Measurements from ENCODE around the gene IL1R1.
"Not testable (repeated sequence)": the region's sequence is repeated elsewhere in the genome, so short reads cannot be mapped to it uniquely, and the experiment has no call there.

IL1R1 gene

DNA sequence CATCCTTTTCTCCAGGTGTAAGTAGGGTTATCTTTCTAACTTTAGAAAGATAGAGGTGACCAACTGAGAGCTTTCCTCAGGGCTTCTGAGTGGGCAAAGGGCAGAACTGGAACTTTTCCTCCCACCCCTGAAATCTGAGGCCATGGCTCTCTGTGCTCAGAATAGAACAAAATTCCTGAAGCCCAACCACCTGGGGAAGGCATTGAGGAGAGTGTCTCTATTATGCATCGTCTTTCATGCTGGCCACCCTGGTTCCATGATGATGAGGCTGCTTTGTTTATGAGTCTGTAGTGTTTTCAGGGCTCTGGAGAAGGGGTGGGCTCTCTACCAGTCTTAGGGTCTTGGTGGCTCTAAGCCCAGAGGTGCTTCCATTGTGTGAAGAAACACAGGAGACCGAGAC, 30.7 kb upstream of the IL1R1 start:
- no peak for DNase-seq

DNA sequence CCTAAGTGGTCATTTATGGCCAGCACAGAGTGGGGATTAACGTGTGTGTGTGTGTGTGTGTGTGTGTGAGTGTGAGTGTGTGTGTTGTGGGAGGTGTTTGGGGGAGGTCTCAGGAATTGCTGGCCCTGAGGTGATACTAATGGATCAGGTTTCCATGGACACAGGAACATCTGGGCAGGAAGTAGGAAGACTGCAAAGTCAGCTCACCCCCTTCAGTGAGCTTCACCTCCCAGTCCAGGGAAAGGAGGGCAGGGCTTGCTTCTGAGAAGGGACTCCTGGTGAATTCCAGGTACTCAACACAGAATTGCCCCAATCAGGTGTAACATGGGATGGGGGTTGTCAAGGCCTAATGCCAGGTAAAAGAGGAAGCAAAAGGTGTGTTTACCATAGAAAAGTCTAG, 30.3 kb upstream of the IL1R1 start:
- no peak for DNase-seq

DNA sequence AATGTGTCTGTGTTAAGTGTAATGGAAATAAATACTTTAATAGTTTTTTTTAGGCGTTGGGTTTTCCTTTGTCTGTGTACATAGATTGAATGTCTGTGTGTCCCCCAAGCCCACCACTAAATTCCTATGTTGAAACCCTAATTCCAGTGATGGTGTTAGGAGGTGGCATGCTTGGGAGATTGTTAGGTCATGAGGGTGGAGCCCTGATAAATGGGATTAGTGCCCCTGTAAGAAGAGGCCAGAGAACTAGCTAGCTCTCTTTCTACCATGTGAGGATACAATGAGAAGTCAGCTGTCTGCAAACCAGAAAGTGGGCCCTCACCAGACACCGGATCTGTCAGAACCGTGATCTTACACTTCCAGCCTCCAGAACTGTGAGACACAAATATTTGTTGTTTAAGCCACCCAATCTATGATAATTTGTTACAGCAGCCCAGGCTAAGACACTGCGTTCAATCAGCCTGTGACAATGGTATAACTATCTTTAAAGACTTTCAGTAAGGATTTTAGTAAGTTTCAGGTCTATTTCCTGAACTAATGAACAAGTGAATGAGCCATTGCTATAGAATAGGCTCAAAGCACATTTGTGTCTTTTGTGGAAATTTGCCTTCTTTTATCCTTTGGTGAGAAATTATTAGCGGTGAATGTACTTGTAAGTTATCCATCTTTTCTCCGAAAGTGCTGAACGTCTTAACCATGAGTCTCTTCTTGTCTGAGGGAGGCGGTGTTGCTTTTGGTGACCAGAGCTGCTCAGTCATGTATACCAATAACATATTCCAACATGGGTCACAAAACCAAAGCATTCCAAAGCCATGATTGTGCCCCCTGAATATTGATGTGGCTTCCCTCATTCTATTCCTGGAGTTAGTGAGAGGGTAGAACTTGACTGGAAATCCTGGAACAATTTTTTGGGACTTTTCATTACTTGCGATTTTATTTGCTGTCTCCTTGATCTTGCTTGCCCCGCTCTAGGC, 29.6 kb upstream of the IL1R1 start:
- DNase-seq: no peak

DNA sequence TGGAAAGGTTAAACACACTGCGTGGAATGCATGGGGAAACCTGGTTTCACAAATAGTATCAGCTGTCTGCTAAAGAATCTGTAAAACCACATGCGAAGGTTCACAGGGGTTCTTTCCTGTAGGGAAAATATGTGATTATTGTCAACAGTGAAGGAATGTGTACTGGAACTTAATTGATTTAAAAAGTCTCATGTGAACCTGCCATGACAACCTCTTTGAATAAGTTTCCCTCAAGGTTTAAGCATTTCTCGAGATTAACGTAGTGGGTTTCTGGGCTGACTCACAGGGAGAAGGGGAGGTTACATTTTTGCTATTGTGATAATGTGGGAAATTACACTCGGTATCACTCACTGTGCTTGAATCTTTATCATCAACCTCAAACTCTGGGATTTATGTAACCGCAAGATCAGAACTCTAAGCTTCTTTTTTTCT, 28.2 kb upstream of the IL1R1 start:
- peak; percentile 81 for DNase-seq

DNA sequence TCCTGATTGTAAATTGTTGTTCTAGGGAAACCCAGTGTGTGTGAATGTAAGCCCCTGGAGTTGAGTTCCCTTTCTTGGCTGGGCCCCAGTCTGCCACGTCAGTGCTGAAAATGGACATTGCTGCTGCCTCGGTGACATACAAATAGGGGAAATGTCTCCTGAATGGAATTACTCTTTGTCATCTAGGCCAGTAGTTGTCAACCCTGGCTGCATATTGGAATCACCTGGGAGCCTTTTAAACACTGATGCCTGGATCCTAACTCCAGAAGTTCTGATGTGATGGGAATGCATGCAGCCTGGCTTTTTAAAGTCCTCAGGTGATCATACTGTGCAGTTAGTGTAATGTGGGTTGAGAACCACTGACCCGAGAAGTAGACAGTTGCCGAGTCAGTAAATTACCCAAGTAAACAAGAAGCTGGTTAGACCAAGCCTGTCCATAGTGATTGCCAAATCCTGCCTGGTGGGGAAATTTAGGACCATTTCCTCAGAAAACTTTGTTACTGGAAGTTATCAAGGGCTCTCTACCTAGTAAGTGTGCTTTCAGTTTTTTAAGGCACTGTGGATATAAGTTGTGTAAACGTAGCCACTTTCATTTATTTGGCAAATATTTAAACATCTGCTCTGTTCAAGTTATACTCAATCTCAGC, 27.6 kb upstream of the IL1R1 start:
- DNase-seq: no peak

DNA sequence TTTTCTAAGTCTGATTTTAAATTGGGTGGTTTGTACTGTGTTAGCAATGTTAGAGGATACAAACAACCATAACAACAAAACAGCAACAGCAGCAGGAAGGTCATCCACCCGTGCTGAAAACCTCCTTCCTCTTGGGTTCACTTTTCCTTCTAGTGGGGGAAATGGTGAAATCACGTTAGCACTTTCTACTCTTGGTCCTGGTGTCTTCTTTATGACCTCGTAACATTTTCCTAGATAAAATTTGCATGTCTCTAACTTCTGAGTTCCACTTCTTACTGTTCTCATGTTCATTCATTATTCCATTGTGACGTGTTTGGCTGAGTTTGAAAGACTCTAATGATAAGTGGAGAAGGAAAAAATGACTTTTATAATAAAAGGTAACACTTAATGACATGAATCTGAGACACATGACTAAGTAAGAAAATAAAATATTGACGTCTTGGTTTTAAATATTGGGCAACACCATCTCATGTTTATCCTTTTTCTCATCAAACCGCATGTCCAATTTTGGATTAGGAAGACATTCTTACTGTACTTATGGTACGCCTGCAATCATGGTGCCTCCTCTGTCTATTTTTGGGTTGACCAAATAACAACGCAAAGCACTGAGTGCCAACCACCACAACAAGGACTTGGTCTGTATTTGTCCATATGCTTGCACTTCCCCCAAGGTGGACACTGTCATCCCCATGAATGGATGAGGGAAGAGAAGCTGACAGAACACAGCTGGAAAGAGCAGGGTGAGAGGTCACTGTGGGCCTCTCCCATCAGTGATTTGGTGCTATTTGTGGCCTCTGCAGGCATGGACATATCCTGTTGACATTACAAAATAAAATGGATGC, 25.7 kb upstream of the IL1R1 start:
- DNase-seq: no peak

DNA sequence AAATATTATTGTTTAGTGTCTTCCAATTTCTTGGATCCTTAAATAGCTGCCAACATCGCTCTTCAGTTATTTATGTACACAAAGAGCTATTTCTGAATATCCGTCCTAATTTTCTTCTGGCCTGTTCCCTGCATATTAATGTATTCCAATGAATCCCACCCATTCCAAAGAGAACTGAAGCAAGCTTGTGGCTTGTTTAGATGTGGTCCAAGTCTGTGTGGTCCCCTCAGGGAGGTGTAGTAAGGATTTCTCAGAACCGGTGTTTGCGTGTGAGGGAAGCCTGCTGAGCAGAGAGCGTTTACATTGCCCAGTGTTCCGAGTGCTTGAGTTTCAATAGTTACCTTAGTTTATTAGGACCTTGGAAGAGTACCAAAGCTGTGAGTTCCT, 25.1 kb upstream of the IL1R1 start:
- no peak for DNase-seq

DNA sequence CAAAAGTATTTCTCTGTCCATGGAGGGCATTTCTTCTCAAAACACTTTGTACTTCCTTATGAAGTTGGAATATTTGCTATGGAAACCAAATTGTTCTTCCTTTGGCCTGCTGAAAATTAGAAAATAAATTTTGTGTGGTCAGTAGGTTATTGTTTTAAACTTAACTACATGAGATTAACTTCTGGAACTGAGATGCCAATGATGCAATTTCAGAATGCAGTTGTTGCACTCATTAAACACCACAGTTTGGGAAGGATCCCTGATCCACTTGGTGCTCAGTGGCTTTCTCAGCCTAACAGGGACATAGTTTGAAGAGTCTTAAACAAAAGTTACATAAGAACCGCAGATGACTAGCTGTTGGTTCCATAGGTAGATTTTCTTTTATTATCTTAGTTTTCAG, 23.3 kb upstream of the IL1R1 start:
- no peak for DNase-seq

DNA sequence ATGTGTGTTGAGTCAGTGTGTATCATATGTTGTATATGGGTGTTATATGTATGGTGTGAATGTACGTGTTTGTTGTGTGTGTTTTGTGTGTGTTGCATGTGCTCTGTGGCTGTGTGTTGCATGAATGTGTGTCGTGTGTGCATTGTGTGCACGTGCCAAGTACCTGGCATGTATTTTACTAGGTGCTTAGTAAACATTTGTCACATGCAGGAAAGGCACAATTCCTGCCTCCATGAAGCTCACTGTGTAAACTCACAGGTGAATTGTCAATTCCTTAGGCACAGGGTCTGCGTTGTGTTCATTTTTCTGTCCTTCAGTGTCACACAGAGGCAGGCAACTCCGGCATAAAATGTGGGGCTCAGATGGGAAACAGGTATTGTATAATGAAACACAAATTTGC, 22.3 kb upstream of the IL1R1 start:
- DNase-seq: no peak

DNA sequence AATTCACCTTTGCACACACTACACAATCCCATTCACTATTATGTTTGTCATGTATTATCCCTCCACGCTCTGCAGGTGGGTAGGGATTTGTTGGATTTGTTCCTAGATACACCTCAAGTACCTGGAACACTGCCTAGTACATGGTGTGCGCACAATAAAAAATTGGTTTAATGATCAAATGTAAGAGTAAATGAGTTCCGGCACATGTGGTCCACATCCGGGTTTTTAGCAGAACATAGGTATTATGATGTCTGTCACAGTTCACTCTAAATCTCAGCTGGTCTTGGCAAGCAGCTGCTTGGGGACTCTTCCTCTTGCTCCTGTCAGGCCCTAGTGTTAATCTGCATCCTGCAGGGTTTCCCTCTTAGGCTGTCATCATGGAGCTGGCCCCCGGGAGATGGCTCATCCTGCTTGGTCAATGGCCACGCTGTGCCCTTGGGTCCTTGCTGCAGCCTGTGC, 21.8 kb upstream of the IL1R1 start:
- DNase-seq: no peak

DNA sequence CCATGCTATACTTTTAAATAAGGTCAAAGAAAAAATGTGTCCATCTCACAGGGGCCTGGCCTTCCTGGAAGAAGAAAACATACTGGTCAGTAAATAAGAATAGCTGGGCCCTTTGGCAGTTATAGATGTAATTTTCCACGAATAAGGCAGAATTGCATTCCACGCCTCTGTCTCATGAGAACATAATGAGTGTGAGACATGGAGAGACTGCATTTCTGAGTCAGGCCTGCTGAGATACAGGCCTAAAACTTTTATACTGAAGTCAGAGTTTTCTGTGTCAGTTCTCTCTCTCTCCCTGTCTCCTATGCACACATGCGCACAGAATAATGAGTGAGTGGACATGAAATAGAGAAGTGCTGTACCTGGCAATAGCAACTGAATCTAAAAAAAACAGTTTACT, 20.4 kb upstream of the IL1R1 start:
- DNase-seq: no peak

DNA sequence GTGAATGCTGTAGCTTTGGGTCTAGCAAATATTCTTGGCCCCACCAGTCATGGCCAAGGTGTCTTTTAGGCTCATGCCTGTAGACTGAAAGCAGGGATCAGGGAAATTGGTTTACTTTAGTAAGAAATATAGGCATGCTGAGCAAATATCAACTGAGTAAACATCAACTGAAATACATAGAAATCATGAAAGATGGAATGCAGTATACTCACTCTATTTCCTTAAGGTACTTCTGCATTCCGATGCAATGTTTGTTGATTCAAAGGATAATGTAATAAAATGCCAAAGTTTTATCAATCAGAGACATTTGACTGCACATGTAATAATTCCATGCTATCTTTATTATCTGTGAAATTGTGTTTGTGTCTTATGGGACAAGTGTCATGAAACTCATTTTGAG, 19.6 kb upstream of the IL1R1 start:
- DNase-seq: no peak

DNA sequence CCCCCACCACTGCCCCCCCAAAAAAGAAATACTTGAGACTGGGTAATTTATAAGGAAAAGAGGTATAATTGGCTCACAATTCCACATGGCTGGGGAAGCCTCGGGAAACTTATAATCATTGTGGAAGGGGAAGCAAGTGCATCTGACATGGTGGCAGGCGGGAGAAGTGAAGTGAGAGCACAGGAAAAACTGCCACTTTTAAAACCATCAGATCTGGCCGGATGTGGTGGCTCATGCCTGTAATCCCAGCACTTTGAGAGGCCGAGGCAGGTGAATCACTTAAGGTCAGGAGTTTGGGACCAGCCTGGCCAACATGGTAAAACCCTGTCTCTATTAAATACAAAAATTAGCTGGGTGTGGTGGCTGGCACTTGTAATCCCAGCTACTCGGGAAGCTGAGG, 18.1 kb upstream of the IL1R1 start:
- not testable (repeated sequence) for DNase-seq

DNA sequence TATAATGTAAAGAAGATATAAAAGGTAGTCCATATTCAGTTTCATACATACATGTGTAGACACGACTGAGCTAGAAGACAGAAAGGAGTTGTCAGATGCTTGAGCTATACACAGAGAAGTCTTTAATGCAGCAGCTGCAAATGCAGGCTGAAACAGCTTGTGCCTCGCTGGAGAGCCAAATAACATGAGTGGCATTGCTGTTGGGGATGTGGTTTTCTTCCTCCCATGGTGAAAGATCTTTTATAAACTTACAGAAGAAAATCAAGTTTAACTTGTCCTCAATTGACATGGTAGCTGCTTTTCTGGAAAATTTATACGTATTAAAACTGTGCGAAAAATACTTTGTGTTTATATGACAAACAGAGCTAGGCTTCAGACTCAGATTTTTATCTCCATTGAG, 16.4 kb upstream of the IL1R1 start:
- DNase-seq: no peak

DNA sequence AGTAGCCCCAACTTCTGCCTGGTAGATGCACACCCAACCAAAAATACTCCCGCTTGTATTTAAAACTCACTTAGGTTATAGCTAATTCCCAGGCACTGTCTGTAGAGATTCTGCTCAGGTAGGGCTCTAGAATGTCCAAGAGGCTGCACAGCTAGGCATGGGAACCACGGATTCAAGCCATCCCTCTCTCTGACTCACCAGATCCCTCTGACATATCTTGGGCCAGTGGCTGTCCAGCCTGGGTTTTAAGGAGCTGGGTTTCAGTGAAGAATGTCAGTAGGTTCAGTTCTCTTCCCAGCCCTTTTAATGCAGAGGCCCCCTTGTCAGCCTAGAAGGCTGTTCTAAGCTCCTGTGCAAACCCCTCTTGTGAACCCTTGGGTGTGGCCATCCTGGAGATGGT, 15.9 kb upstream of the IL1R1 start:
- DNase-seq: no peak

DNA sequence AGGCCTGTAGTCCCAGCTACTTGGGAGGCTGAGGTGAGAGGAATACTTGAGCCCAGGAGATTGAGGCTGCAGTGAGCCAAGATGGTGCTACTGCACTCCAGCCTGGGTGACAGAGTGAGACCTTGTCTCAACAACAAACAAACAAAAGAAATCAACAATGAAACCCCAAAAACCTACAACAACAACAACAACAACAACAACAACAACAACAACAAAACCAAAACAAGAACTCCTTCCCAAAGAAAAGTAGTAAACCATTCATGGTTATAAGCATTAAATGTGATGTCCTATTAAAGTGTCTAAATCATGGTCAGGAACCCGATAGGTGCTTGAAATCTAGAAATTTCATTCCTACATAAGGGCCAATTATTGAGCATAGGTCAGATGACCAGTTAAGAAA, 13.5 kb upstream of the IL1R1 start:
- no peak for DNase-seq

DNA sequence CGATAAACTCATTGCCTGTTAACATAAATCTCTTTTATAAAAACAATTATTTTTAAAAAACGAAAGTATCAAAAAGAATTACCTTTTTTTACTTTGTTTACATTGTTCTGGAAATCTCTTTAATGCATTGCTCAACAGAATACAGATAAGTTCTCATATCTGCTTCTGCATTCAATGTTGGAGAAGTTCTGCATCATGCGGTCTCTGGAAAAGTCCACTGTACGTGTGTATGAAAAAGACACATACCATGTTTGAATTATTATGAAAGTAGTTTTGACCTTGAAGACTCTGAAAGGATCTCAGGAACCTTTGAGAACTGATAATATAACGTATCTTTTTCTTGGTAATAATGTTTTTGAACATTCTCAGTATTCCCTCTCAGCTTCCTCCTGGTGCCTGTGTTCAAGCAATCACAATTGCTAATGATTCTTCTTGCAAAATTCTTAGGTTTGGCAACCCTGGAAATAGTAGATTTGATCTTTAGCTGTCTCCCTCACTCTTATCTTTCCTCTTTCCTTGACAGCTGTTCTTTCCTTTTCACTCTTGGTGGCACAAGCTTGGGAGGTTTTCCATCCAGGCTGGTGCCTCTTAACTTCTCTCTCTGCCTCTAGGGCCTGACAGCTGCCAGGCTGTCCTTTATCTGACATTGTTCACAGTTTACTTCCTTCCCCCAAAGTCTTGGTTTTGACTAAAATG, 12.4 kb upstream of the IL1R1 start:
- no peak for DNase-seq

DNA sequence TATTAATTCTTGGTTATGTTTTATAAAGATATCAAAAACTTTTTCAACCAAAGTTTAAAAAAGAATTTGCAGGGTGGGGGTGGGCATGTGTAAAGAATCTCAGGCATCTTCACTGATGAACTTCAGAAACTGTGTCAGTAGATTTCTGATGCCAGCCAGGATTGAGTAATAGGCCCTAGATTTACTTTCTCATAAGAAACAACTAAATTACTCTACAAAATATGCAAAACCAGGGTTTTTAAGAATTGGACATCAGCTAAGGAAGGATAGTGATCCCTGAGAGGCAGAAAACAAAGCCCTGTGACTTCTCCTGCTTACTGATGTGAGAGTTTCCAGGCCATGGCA, 11.9 kb upstream of the IL1R1 start:
- no peak for DNase-seq

DNA sequence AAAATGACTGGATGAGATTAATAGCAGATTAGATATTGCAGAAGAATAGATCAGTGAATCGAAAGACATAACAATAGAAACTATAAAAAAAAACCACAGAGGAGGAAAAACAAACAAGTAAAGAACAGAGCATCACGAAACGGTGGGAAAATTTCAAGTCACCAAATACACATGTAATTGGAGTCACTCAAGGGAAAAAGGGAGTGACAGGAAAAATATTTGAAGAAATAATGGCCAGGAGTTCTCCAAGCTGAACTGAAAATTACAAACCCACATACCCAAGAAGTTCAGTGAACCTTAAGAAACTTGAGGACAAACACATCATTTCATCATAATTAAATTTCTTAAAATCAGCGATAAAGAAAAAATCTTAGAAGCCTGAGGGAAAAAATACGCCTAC, 11.0 kb upstream of the IL1R1 start:
- DNase-seq: no peak

DNA sequence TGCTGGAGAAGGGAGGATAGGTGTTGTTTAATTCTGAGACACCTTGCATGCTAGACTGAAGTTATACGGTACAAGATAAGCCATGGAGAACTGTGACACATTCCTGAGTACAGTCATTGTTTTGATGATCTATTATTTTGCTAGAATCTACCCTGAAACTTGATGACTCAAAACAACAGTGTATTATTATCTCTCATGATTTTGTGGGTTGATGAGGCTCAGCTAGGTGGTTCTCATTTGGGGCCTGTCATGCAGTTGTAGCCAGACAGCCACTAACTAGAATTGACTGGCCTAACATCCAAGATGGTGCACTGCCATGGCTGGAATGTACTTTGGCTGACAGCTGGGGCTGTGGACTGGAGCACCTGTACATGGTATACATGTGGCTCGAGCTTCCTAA, 5.4 kb upstream of the IL1R1 start:
- peak; percentile 81 for DNase-seq

DNA sequence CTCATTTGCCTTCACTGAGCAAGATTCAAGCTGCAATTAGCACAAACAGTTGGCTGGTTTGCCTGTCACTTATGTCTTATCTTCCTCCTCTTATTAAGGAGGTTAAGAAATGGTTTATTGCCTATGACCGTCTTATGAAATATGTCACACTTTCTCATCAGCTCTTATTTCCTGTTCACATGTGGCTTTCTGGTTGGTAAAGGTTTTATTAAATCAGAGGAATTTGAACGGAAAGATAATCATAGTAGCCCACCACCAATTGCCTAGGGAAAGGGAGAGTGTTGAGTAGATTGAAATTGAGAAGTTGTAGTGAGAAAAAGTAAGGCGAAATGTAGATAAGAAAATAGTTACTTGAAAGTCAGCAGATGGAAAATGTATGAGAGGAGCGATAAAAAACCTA, 4.2 kb upstream of the IL1R1 start:
- peak; percentile 59 for DNase-seq

DNA sequence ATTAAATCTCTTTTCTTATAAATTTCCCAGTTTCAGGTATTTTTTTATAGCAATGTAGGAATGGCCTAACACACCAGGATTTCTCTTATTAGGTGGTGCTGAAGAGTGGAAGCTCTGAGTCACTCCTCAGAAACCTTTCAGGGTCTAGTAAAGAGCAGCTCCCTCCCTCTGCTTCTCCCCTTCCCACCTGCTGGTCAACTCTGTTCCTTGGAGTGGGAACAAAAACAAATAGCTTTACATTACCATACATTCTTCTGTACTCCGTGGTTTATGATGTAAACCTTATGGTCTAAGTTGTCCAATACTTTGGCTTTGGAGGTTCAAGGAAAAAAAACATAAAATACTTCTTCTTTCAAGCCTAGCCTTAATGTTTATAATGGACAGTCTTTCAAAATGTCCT, 2.7 kb upstream of the IL1R1 start:
- no peak for DNase-seq

DNA sequence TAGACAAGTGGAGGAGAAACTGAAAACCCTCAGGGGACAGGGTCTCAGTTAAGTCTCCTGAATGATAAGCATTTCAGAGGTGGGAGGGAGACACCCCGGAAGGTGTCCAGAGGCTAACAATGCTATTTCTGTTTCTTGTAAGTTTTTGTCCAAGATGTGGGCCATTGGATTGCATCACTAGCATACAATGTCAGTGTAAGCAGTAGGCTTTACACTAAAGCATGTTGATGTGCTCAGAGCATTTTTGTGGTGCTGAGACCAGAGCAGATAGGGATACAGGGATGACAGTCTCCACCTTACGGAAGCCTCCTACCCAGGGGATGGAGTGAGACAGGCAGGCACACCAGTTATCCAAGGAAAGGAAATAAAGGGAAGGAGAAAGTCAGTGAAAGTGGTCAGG, 2.2 kb upstream of the IL1R1 start:
- DNase-seq: no peak

Measured in activated CD4-positive, alpha-beta T cell treated with anti-CD3 and anti-CD28 coated beads, Interleukin-2, Interleukin-6, amounts not matched to agents 100 ng/mL and 50 ng/mL, durations not matched to agents 16 hours and 8 hours (primary cell).